HG03469 (cell line): ENCODE measurements around the gene GALNT15.

Source experiments
- ATAC-seq: cut with Tn5 transposase; IDR thresholded peaks from one replicate; pipeline ENCODE4 v1.9.1; 2021; ENCODE audit warnings: mild to moderate bottlenecking, moderate library complexity, moderate number of reproducible peaks; ENCODE audit not compliant: unreplicated experiment

The GALNT15 gene

GRCh38 chr3:16279010-16279801 lies 104.7 kb downstream of the GALNT15 start:
- ATAC-seq = no peak

DNA sequence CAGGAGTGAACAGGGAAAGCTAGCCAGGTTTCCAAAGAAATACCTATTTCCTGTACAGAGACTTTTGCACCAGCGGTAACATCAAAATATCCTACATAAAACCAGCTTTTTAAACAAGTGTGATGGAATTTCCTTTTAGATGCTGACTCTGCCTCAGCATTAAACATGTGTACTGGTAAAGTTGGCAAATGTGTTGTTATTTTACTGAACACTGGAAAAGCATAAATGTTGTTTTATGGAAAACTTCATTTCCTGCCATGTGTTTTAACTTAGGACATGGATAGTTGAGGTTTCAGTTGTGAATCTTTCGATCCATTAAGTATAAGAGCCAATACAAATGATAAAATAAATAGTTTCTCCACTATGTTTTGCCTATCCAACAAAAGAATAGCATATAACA lies 106.2 kb downstream of the GALNT15 start:
- no peak for ATAC-seq
